Subcutaneous abdominal adipose tissue (tissue), 5 donors: ENCODE data around the gene KCNJ4.

ENCODE experiments used
- H3K27ac ChIP-seq: one replicate; pipeline ENCODE4 v1.7.0; 2013; ENCODE audit warnings: low read depth, mild to moderate bottlenecking, inconsistent platforms, low read length, moderate library complexity
- H3K27me3 ChIP-seq, 5 donors: one replicate each; pipeline ENCODE4 v1.7.0; 2013; ENCODE audit warnings: low read length in 5 of 5, inconsistent platforms in 1 of 5; ENCODE audit not compliant: control insufficient read depth in 5 of 5, insufficient read depth in 4 of 5
- H3K36me3 ChIP-seq, 5 donors: one replicate each; pipeline ENCODE4 v1.7.0; 2013; ENCODE audit warnings: low read length in 5 of 5; ENCODE audit not compliant: control insufficient read depth in 5 of 5, insufficient read depth in 5 of 5
- H3K4me1 ChIP-seq, 5 donors: one replicate each; pipeline ENCODE4 v1.7.0; 2013; ENCODE audit warnings: low read length in 5 of 5, mild to moderate bottlenecking in 3 of 5, moderate library complexity in 1 of 5; ENCODE audit not compliant: control insufficient read depth in 5 of 5, insufficient read depth in 5 of 5
- H3K4me3 ChIP-seq, 5 donors: one replicate each; pipeline ENCODE4 v1.7.0; 2013; ENCODE audit warnings: low read length in 5 of 5, low read depth in 1 of 5
- H3K9ac ChIP-seq, 5 donors: one replicate each; pipeline ENCODE4 v1.7.0; 2013; ENCODE audit warnings: low read length in 5 of 5, mild to moderate bottlenecking in 4 of 5, moderate library complexity in 3 of 5
- H3K9me3 ChIP-seq, 5 donors: one replicate each; pipeline ENCODE4 v1.7.0; 2013; ENCODE audit warnings: low read length in 5 of 5; ENCODE audit not compliant: control insufficient read depth in 5 of 5
- donor health status: healthy.
- donor health status: healthy.
- donor health status: healthy.
- donor health status: healthy.
- donor health status: healthy.

The KCNJ4 gene

GRCh38 chr22:38489561-38490145 is 34.7 kb upstream of the KCNJ4 start:
- H3K27me3 ChIP-seq: no peaks in the 10 kb centered on the region
- H3K27ac ChIP-seq: peak overlapping the region; percentile 17
- no peak overlapping the region for H3K4me3 ChIP-seq
- H3K4me1 ChIP-seq: peaks cover 0 to 8% (median 6%) of the 10 kb centered on the region in 5 donors
- H3K36me3 ChIP-seq: peaks cover 56 to 96% (median 92%) of the 10 kb centered on the region in 5 donors
- H3K9me3 ChIP-seq: no peaks in the 10 kb centered on the region
- H3K9ac ChIP-seq: no peak overlapping the region

DNA sequence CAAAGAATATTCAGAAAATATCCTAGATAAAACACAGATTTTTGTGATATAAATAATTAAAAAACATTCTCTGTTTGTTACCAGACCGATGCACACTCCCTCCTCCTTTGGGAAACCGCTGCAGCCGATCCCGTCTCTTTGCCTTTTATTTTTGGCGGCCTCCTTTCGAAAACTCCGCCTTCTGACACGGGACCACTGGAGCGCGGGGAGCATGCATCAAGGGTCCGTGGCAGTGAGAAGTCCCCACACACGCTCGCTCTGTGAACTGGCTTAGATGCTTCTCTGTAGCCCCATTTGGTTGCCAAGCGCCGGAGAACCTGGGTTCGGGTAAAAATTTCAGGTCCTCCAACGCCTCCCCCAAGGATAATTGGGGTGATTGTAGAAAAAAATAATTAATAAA is 34.1 kb upstream of the KCNJ4 start:
- Histone ChIP-seq H3K9me3 (no peaks in the 10 kb centered on the region), H3K27ac (no peak overlapping the region), H3K4me1 (peaks cover 0 to 8% (median 6%) of the 10 kb centered on the region in 5 donors), H3K27me3 (no peaks in the 10 kb centered on the region), H3K4me3 (no peak overlapping the region), H3K9ac (no peak overlapping the region), H3K36me3 (peaks cover 56 to 96% (median 92%) of the 10 kb centered on the region in 5 donors)

DNA sequence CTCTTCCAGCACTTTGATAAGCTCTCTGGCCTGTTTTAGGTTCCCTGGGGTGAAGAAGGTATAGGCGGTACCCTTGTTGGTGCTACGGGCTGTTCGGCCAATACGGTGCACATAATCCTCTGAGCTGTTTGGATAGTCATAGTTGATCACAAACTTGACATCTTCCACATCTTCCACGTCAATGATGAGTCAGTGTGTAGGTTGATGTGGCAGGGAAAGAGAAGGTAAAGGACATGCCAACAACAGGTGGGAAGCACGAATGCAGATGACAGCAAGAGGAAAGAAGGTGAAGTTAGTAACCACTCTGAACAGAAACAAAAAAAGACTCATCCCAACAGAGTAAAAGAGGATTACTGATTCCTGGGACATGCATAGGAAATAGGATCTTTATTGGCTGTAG is 32.9 kb upstream of the KCNJ4 start:
- H3K4me3 ChIP-seq: no peak overlapping the region
- H3K27ac ChIP-seq: peak overlapping the region; percentile 27
- no peaks in the 10 kb centered on the region for H3K27me3 ChIP-seq
- H3K9ac ChIP-seq: no peak overlapping the region
- H3K36me3 ChIP-seq: peaks cover 60 to 96% (median 92%) of the 10 kb centered on the region in 5 donors
- no peaks in the 10 kb centered on the region for H3K9me3 ChIP-seq
- peaks cover 0 to 8% (median 6%) of the 10 kb centered on the region in 5 donors for H3K4me1 ChIP-seq

DNA sequence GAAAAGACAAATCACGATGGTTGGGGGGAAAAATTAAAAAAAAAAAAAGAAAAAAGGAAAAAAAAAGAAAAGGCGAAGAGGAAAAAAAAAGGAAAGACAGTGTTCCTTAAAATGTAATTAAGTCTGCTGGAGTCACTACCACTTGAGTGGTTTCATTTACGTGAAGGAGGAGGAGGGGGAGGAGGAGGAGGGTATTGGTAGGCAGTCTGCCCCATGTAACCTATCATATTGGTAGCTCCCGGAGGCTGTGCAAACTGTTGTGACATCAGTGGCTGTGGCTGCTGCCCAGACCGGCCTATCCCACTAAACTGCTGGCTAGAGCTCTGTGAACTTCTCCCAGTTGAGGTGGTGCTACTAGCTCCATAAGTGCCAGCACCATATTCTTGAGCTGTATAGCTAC is 30.8 kb upstream of the KCNJ4 start:
- H3K36me3 ChIP-seq: peaks cover 65 to 96% (median 92%) of the 10 kb centered on the region in 5 donors

GRCh38 chr22:38484244-38484643 is 29.2 kb upstream of the KCNJ4 start:
- Histone ChIP-seq H3K4me3 (no peak overlapping the region), H3K9me3 (no peaks in the 10 kb centered on the region), H3K27ac (no peak overlapping the region), H3K36me3 (peaks cover 56 to 88% (median 83%) of the 10 kb centered on the region in 5 donors), H3K9ac (no peak overlapping the region), H3K4me1 (peaks cover 0 to 3% (median 0%) of the 10 kb centered on the region in 5 donors), H3K27me3 (no peaks in the 10 kb centered on the region)

More for the DNA sequence above, 30.8 kb upstream of the KCNJ4 start:
- Histone ChIP-seq H3K4me1 (peaks cover 0 to 6% (median 4%) of the 10 kb centered on the region in 5 donors), H3K27me3 (no peaks in the 10 kb centered on the region), H3K27ac (no peak overlapping the region), H3K4me3 (no peak overlapping the region), H3K9me3 (no peaks in the 10 kb centered on the region), H3K9ac (no peak overlapping the region)

DNA sequence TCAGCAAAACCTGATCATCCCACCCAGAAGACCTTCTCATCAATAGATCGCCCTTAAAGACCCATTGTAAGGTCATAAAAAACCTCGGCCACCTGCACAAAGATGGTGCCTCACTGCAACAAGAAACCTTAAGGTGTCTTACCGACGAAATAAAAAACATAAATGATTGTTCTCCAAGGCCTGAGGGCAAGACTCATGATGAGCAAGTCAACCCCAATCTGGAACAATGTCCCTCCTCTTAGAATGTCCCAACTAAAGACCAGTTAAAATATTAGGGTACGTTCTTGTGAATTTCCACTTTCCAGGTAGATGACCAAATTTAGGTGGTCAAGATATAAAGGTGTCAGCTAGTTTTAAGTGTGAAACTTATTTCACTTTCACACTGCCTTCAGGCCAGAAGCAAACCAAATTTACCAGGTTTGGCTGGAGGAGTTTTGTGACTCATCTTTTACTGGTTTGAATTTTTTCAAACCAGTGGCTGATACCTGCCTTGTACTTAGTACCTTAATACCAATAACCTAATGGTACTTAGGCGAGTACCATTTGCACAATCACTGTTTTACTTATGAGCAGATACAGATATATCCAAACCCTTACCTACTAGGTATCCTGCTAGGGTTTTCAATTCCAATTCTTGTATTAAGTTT is 27.8 kb upstream of the KCNJ4 start:
- Histone ChIP-seq H3K9ac (no peak overlapping the region), H3K27ac (no peak overlapping the region), H3K36me3 (peaks cover 45 to 76% (median 72%) of the 10 kb centered on the region in 5 donors), H3K4me1 (peaks cover 0 to 3% (median 0%) of the 10 kb centered on the region in 5 donors), H3K9me3 (no peaks in the 10 kb centered on the region), H3K27me3 (no peaks in the 10 kb centered on the region), H3K4me3 (no peak overlapping the region)

- H3K27me3 ChIP-seq: no peaks in the 10 kb centered on the region
- peaks cover 43 to 70% (median 65%) of the 10 kb centered on the region in 5 donors for H3K36me3 ChIP-seq
- H3K27ac ChIP-seq: no peak overlapping the region
- no peak overlapping the region for H3K4me3 ChIP-seq
- no peak overlapping the region for H3K9ac ChIP-seq
- no peaks in the 10 kb centered on the region for H3K9me3 ChIP-seq
- H3K4me1 ChIP-seq: peaks cover 0 to 3% (median 0%) of the 10 kb centered on the region in 5 donors
Observed at GRCh38 chr22:38481871-38482332, 26.9 kb upstream of the KCNJ4 start.

DNA sequence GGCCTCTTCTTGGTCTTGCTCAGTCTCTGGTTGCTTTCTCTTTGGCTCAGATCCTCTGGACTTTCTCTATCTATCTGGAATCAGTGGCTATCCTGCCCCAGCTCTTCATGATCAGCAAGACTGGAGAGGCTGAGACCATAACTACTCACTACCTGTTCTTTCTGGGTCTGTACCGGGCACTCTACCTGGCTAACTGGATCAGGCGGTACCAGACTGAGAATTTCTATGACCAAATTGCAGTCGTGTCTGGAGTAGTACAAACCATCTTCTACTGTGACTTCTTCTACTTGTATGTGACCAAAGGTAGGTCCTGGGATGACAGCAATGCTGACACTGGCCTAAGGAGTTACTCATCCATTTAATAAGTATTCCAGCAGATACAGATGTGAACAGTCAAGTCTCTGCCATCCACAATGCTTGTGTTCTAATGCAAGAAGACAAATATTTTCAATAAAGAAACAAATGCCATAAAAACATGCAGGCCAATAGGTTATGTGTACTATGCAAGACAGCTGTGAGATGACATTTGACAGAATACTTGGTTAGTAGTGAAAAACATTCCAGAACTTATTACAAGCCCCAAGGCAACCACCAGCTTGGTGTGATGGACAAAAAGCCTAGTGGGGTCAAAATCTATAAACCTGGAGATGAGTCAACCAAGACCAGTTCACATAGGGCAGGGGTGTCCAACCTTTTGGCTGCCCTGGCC is 26.3 kb upstream of the KCNJ4 start:
- no peak overlapping the region for H3K9ac ChIP-seq
- H3K9me3 ChIP-seq: no peaks in the 10 kb centered on the region
- no peak overlapping the region for H3K27ac ChIP-seq
- peaks cover 39 to 64% (median 59%) of the 10 kb centered on the region in 5 donors for H3K36me3 ChIP-seq
- H3K4me1 ChIP-seq: peaks cover 0 to 3% (median 0%) of the 10 kb centered on the region in 5 donors
- H3K4me3 ChIP-seq: no peak overlapping the region
- H3K27me3 ChIP-seq: no peaks in the 10 kb centered on the region

- Histone ChIP-seq H3K27ac (no peak overlapping the region), H3K4me1 (no peaks in the 10 kb centered on the region), H3K27me3 (no peaks in the 10 kb centered on the region), H3K9me3 (no peaks in the 10 kb centered on the region), H3K9ac (no peak overlapping the region), H3K36me3 (peaks cover 27 to 47% (median 43%) of the 10 kb centered on the region in 5 donors), H3K4me3 (no peak overlapping the region)
Observed at GRCh38 chr22:38479096-38479837, 24.3 kb upstream of the KCNJ4 start.
